Gastrocnemius medialis (tissue), 4 donors: ENCODE data around the gene DRC1. TPM values are rescaled to one million over a fixed set of nuclear protein-coding genes. Genes with fewer than 3 reads are reported as not detected.

Source experiments
- ATAC-seq, 2 donors: fragments of 150-250 bp; one replicate each; pipeline ENCODE4 v1.9.1; 2016
- DNase-seq, 2 donors: peaks; one replicate each; pipeline ENCODE4 v3.0.0-alpha.2; 2019
- H3K27ac ChIP-seq, 4 donors: fragments of 200-600 bp; sonication (generic); 1 replicate in 1 of 4; 2 replicates in 3 of 4; pipeline ENCODE4 v1.5.1; 2016 to 2018; ENCODE audit warnings: mild to moderate bottlenecking in 2 of 4, moderate library complexity in 1 of 4
- H3K27me3 ChIP-seq, 3 donors: fragments of 200-600 bp; sonication (generic) in 2 of 3; 1 replicate in 1 of 3; 2 replicates in 2 of 3; pipeline versions ENCODE4 v1.5.1 to v1.6.0; 2016 to 2019; ENCODE audit warnings: mild to moderate bottlenecking in 1 of 3, moderate library complexity in 1 of 3
- H3K36me3 ChIP-seq, 2 donors: fragments of 200-600 bp; sonication (generic) in 1 of 2; one replicate each; pipeline ENCODE4 v1.5.1; 2017 to 2018
- H3K4me1 ChIP-seq, 2 donors: fragments of 200-600 bp; sonication (generic) in 1 of 2; one replicate each; pipeline ENCODE4 v1.5.1; 2016 to 2017; ENCODE audit warnings: mild to moderate bottlenecking in 2 of 2
- H3K4me3 ChIP-seq, 4 donors: fragments of 200-600 bp; sonication (generic) in 3 of 4; 1 replicate in 1 of 4; 2 replicates in 3 of 4; pipeline ENCODE4 v1.5.1; 2016 to 2019; ENCODE audit warnings: mild to moderate bottlenecking in 2 of 4
- H3K9me3 ChIP-seq, 3 donors: fragments of 200-600 bp; sonication (generic) in 2 of 3; 1 replicate in 1 of 3; 2 replicates in 2 of 3; pipeline ENCODE4 v1.5.1; 2016 to 2019
- POLR2A ChIP-seq, 2 donors: fragments of 450-650 bp; IDR thresholded peaks; one replicate each; pipeline ENCODE4 v1.6.1; 2017; ENCODE audit warnings: antibody characterized with exemption in 2 of 2, mild to moderate bottlenecking in 2 of 2, moderate library complexity in 2 of 2
- in situ Hi-C, 4 donors: fragments of 200-750 bp; cut with MboI; loops; one replicate each; pipeline versions ENCODE4 v1.15.0 to v1.8.0; 2017; ENCODE audit warnings: low sequenced_read_pairs in 4 of 4
- intact Hi-C: fragments of 100-400 bp; cut with DNase I; formaldehyde crosslinking; loops from one replicate; pipeline ENCODE4 v1.15.1; 2023; ENCODE audit warnings: low total_unique reads
- total RNA-seq, 4 donors: library from RNA; depleted of rRNA; stranded (reverse); fragments of >200 nt; gene quantifications; one replicate each; pipeline versions ENCODE4 v1.1.0 to v1.2.3, GENCODE V29; 2016
- TF ChIP-seq, protein P1 (sequence below), 5 experiments: fragments of 450-650 bp in 3 of 5; fragments of 200-600 bp in 2 of 5; sonication (generic) in 2 of 5; IDR thresholded peaks in 4 of 5; conservative IDR thresholded peaks in 1 of 5; 1 replicate in 4 of 5; 2 replicates in 1 of 5; pipeline ENCODE4 v1.5.1; 2016 to 2019; ENCODE audit warnings: antibody characterized with exemption in 5 of 5, mild to moderate bottlenecking in 3 of 5, moderate library complexity in 3 of 5

The DRC1 gene
- total RNA-seq, 4 donors from 2014 or later: not detected

GRCh38 chr2:26503231-26503880, 101.6 kb downstream of the DRC1 start:
- no peaks in the 10 kb centered on the region for H3K36me3 ChIP-seq
- peak overlapping the region in 2 of 4 donors; percentile 40 to 48 for H3K27ac ChIP-seq
- peak; percentile 20 to 70 for DNase-seq
- H3K4me1 ChIP-seq: peaks cover 3 to 10% of the 10 kb centered on the region in 2 donors
- no peaks in the 10 kb centered on the region for H3K9me3 ChIP-seq
- peak overlapping the region; percentile 37 to 66 (median 51) for H3K4me3 ChIP-seq
- peak; percentile 83 to 92 for ATAC-seq
- no peaks in the 10 kb centered on the region for H3K27me3 ChIP-seq
- TF ChIP-seq POLR2A (IDR thresholded peaks at IDR 0.05): no peak
- TF ChIP-seq, protein P1, sequence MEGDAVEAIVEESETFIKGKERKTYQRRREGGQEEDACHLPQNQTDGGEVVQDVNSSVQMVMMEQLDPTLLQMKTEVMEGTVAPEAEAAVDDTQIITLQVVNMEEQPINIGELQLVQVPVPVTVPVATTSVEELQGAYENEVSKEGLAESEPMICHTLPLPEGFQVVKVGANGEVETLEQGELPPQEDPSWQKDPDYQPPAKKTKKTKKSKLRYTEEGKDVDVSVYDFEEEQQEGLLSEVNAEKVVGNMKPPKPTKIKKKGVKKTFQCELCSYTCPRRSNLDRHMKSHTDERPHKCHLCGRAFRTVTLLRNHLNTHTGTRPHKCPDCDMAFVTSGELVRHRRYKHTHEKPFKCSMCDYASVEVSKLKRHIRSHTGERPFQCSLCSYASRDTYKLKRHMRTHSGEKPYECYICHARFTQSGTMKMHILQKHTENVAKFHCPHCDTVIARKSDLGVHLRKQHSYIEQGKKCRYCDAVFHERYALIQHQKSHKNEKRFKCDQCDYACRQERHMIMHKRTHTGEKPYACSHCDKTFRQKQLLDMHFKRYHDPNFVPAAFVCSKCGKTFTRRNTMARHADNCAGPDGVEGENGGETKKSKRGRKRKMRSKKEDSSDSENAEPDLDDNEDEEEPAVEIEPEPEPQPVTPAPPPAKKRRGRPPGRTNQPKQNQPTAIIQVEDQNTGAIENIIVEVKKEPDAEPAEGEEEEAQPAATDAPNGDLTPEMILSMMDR (IDR thresholded peaks at IDR 0.05 in 4 of 5, conservative IDR thresholded peaks at IDR 0.05 in 1 of 5): peak; percentile 65 to 87 (median 85)
- in situ Hi-C loops (no loop called here), intact Hi-C loops (loop anchor here (1.0 to 5.0 kb wide), 3 partner anchors 74 to 244 kb away; no protein-coding TSS in a partner anchor)

- H3K9me3 ChIP-seq: no peaks in the 10 kb centered on the region
- no peaks in the 10 kb centered on the region for H3K36me3 ChIP-seq
- H3K27ac ChIP-seq: no peak overlapping the region
- in situ Hi-C loops: no loop called here
- ATAC-seq (no peak), DNase-seq (no peak)
- H3K4me1 ChIP-seq: peaks cover 3 to 10% of the 10 kb centered on the region in 2 donors
- intact Hi-C loops: loop anchor here (5.0 kb wide), 1 partner anchor 243 kb away; no protein-coding TSS in a partner anchor
- TF ChIP-seq POLR2A (IDR thresholded peaks at IDR 0.05): no peak
- H3K27me3 ChIP-seq: no peaks in the 10 kb centered on the region
- H3K4me3 ChIP-seq: peak overlapping the region in 1 of 4 donors; percentile 37
Observed at GRCh38 chr2:26504002-26504401, 102.3 kb downstream of the DRC1 start.

DNA sequence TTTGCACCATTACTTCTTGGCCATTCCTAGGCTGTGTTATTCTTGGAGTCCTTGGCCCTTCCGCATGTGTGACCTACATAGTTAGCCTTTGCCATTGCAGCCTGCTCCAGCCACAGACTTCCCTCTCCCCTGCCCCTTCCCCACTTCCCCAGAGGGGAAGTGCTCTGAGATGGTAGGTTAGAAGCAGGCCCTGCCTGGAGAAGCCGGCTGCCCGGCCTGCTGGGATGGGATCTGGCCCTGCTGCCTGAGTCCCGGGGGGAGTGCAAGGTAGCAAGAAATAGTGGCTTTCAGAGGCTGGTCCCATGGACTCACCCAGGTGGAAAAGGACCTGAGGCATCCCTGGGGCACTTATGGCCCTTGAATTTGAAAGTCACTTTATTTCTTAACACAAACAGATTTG, 104.6 kb downstream of the DRC1 start:
- Histone ChIP-seq H3K36me3 (no peaks in the 10 kb centered on the region), H3K27ac (no peak overlapping the region), H3K4me3 (no peak overlapping the region), H3K4me1 (peaks cover 3 to 10% of the 10 kb centered on the region in 2 donors), H3K9me3 (no peaks in the 10 kb centered on the region), H3K27me3 (no peaks in the 10 kb centered on the region)
- TF ChIP-seq, protein P1 (IDR thresholded peaks at IDR 0.05 in 4 of 5, conservative IDR thresholded peaks at IDR 0.05 in 1 of 5): no peak
- no peak for TF ChIP-seq POLR2A (IDR thresholded peaks at IDR 0.05)
- ATAC-seq (no peak), DNase-seq (no peak)
- intact Hi-C loops: no loop called here
- in situ Hi-C loops: no loop called here

Other genes starting within 250 kb of the DRC1 start
- gene GAREM2, start 228.8 kb upstream of the DRC1 start, total RNA-seq: 1 to 10 TPM in 2 of 4 donors, under 1 TPM in 2; 0.25 to 1.8 (median 0.74) TPM
- 100 to 1,000 TPM; 443 to 480 (median 462) TPM for gene HADHA, start 157.3 kb upstream of the DRC1 start, total RNA-seq
- gene HADHB, start 157.0 kb upstream of the DRC1 start, total RNA-seq: 100 to 1,000 TPM; 719 to 936 (median 781) TPM
- 10 to 100 TPM in 3 of 4 donors, 1 to 10 TPM in 1; 8.5 to 30.6 (median 17.0) TPM for gene SELENOI, start 55.8 kb upstream of the DRC1 start, total RNA-seq
- not detected for gene ADGRF3, start 55.1 kb upstream of the DRC1 start, total RNA-seq
- under 1 TPM in 2 of 4 donors, not detected in 2; 0.09 to 0.46 TPM for gene OTOF, start 76.2 kb downstream of the DRC1 start, total RNA-seq
- gene CIB4, start 239.4 kb downstream of the DRC1 start, total RNA-seq: not detected